ENCODE data around the gene RTKN. TPM values are rescaled to one million over a fixed set of nuclear protein-coding genes. Genes with fewer than 3 reads are reported as not detected.
"Not testable (repeated sequence)": the region's sequence is repeated elsewhere in the genome, so short reads cannot be mapped to it uniquely, and the experiment has no call there.

Gene RTKN
- total and polyA plus RNA-seq, 2 donors = 14.2 to 18.0 TPM

DNA sequence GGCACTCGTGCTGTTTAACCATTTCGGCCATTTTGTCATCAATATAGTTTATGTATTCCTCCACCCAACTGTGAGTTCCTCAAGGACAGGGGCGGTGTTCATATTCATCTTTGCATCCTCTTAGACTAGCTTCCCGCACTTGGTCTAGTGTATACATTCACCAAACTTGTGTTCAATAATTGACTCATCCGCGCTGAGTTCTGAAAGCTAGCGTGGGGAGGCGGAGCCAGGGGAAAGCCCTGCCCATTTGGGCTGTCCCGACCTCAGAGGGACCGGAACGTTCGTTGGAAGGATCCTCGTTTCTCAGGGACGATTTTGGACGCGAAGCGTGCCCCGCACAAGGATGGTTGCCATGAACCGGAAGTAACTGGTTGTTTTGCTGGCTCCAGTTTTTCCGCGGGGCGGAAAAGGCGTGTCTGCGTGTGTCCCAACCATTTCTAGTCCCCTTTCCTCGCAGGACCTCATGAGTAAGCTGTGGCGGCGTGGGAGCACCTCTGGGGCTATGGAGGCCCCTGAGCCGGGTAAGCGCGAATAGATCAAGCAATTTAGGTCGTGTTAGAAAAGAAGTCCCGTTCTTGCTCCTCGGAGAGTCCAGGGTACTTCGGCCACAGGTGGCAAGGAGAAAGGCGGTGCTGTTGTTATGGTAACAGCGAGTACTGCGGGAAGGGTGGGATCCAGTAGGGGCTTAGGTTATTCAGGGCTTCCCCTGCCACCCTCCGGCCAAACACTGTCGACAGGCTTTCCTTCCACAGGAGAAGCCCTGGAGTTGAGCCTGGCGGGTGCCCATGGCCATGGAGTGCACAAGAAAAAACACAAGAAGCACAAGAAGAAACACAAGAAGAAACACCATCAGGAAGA, 13.1 kb upstream of the RTKN start, which contains the start of gene INO80B:
INO80B (plus strand) TSS at position 434 of the 858 bp plus-strand sequence; CDS start at position 464, 30 bp downstream.
- DNase-seq (ENCODE audit: extremely low spot score) = peak; percentile 96
- Histone ChIP-seq H3K4me1 (ENCODE audit: insufficient read depth) (no peaks in the 10 kb centered on the region), H3K4me3 (ENCODE audit: low read depth, low read length) (peak within 1 kb of the TSS; percentile 62), H3K36me3 (ENCODE audit: insufficient read depth) (no peaks in the 10 kb centered on the region), H3K27ac (ENCODE audit: low read depth) (no peak within 1 kb of the TSS)
- 2% methylated on average over 40 of the region's 40 CpGs for WGBS

GRCh38 chr2:74450570-74451190, 8.9 kb upstream of the RTKN start:
- Histone ChIP-seq H3K27ac (ENCODE audit: low read depth) (no peak overlapping the region), H3K36me3 (ENCODE audit: insufficient read depth) (peaks cover 2% of the 10 kb centered on the region), H3K4me1 (ENCODE audit: insufficient read depth) (no peaks in the 10 kb centered on the region), H3K4me3 (ENCODE audit: low read depth, low read length) (no peak overlapping the region)
- no peak for DNase-seq (ENCODE audit: extremely low spot score)
- 73% methylated on average over 3 of the region's 3 CpGs for WGBS

DNA sequence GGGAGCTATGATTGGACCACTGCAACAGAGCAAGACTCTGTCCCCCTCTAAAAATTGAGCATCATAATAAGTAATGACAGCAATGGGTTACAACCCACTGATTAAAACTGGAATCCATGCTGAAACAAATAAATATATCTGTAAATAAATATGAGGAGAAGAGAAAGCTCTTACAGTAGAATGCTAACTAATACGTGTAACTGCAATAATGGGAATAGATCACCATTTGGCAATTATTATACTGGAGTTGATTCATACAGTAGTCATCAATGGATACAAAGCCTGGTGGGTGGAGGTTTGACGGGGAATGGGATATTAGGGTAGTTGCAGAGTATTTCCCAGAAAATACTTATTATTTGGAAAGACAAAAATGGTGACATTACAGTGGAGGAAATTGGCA, 7.0 kb upstream of the RTKN start:
- 72% methylated on average over 2 of the region's 2 CpGs for WGBS
- Histone ChIP-seq H3K4me3 (ENCODE audit: low read depth, low read length) (no peak overlapping the region), H3K27ac (ENCODE audit: low read depth) (no peak overlapping the region), H3K36me3 (ENCODE audit: insufficient read depth) (peaks cover 2% of the 10 kb centered on the region), H3K4me1 (ENCODE audit: insufficient read depth) (no peaks in the 10 kb centered on the region)
- no peak for DNase-seq (ENCODE audit: extremely low spot score)

GRCh38 chr2:74447230-74447999, 5.7 kb upstream of the RTKN start:
- WGBS = 75% methylated on average over 5 of the region's 5 CpGs
- no peak overlapping the region for H3K27ac ChIP-seq (ENCODE audit: low read depth)
- H3K4me1 ChIP-seq (ENCODE audit: insufficient read depth) = no peaks in the 10 kb centered on the region
- no peak for DNase-seq (ENCODE audit: extremely low spot score)
- H3K4me3 ChIP-seq (ENCODE audit: low read depth, low read length) = no peak overlapping the region
- peaks cover 2% of the 10 kb centered on the region for H3K36me3 ChIP-seq (ENCODE audit: insufficient read depth)

DNA sequence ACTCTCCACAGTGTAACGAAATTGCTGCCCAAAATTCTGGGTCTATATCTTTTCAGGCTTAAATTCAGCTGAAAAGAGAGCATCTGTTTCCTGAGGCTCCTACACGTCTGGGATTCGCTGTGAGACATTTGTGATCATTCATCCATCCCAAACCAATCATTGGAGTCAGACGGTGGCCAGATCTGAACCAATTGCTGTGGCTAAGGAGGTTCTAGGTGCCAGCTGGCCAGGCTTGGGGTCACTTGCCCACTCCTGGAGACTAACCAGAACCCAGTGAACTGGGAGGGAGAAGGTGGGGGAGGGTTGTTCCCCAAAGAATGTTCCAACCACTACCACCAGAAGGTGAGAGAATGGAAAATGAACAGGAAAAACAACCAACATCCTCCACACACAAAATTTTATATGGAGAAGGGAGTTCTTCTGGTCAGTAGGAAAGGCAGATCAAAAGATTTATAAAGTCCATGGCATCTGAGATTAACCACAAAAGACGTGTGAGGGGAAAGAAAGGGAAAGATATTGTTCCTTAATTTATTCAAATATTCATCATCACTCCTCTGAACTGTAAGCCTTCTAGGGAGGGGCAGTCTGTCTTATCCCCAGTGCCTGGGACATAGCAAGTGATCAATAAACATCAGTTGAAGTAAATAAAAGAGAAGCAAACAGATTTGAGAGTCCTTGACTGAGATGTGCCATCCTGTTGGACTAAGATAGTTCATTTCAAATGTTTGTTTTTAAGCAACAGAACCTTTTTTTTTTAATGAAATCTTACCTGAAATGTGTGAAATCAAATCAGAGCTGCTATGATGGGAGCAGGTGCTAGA, 3.0 kb upstream of the RTKN start:
- Histone ChIP-seq H3K36me3 (ENCODE audit: insufficient read depth) (peaks cover 2% of the 10 kb centered on the region), H3K27ac (ENCODE audit: low read depth) (no peak overlapping the region), H3K4me3 (ENCODE audit: low read depth, low read length) (no peak overlapping the region), H3K4me1 (ENCODE audit: insufficient read depth) (peaks cover 1% of the 10 kb centered on the region)
- DNase-seq (ENCODE audit: extremely low spot score) = no peak
- WGBS = 27% methylated on average over 5 of the region's 5 CpGs

DNA sequence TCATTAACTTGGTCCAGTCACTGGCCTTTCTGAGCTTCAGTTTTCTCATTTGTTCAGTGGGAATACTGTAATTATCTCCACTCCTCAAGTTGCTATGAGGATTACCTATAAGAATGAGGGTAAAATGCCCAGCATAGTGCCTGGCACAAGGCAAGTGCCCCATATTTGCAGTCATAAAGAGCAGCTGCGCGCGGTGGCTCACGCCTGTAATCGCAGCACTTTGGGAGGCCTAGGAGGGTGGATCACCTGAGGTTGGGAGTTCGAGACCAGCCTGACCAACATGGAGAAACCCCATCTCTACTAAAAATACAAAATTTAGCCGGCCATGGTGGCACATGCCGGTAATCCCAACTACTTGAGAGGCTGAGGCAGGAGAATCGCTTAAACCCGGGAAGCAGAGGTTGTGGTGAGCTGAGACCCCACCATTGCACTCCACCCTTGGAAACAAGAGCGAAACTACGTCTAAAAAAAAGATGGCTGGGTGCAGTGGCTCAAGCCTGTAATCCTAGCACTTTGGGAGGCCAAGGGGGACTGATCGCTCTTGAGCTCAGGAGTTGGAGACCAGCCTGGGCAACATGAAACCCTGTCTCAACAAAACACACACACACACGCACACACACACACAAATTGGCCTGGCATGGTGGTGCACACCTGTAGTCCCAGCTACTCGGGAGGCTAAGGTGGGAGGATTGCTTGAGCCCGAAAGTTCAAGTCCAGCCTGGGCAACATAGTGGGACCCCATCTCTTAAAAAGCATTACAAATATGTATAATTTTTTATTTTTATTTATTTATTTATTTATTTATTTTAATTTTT, 953 bp upstream of the RTKN start:
- H3K4me3 ChIP-seq (ENCODE audit: low read depth, low read length); H3K4me1 ChIP-seq (ENCODE audit: insufficient read depth); DNase-seq (ENCODE audit: extremely low spot score); H3K36me3 ChIP-seq (ENCODE audit: insufficient read depth); H3K27ac ChIP-seq (ENCODE audit: low read depth): not testable (repeated sequence)
- 93% methylated on average over 16 of the region's 16 CpGs for WGBS

- DNase-seq (ENCODE audit: extremely low spot score) = no peak
- 34% methylated on average over 33 of the region's 33 CpGs for WGBS
- no peak overlapping the region for H3K27ac ChIP-seq (ENCODE audit: low read depth)
- H3K36me3 ChIP-seq (ENCODE audit: insufficient read depth) = no peaks in the 10 kb centered on the region
- peaks cover 1% of the 10 kb centered on the region for H3K4me1 ChIP-seq (ENCODE audit: insufficient read depth)
- H3K4me3 ChIP-seq (ENCODE audit: low read depth, low read length) = peak overlapping the region; percentile 42
Measured at GRCh38 chr2:74441170-74441689, 507 bp downstream of the RTKN start.

- Histone ChIP-seq H3K27ac (ENCODE audit: low read depth) (peak overlapping the region; percentile 41), H3K36me3 (ENCODE audit: insufficient read depth) (no peaks in the 10 kb centered on the region), H3K4me1 (ENCODE audit: insufficient read depth) (peaks cover 1% of the 10 kb centered on the region), H3K4me3 (ENCODE audit: low read depth, low read length) (peak overlapping the region; percentile 42)
- WGBS = 14% methylated on average over 45 of the region's 45 CpGs
- DNase-seq (ENCODE audit: extremely low spot score) = peak; percentile 80
Measured at GRCh38 chr2:74440378-74441169, 1.2 kb downstream of the RTKN start.

DNA sequence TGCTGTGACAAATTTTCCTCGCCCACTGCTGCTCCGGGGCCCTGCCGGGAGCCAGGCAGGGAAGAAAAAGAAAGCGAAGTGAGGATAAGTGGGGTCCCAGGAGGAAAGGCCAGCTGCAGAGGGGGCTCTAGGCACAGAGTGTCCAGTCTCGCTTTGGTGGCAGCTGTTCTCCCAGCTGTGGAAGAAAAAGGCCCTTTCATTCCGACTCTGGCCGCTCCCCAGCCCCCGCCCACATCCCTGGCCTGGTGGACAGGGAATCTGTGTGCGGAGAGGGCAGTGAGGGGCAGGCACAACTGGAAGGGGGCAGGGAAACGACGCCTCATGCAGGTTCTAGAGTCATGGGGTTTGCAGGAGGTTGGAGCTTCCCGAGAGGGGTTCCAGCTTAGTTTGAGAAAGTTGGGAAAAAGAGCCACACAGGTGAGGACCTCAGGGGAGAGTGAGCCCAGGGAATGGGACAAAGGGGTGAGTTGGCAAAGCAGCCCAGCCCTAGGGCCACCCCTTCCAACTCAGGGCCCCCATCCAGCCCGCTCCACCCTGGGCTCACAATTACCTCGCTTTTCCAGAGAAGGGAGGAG, 1.8 kb downstream of the RTKN start:
- peaks cover 1% of the 10 kb centered on the region for H3K4me1 ChIP-seq (ENCODE audit: insufficient read depth)
- 12% methylated on average over 14 of the region's 14 CpGs for WGBS

DNA sequence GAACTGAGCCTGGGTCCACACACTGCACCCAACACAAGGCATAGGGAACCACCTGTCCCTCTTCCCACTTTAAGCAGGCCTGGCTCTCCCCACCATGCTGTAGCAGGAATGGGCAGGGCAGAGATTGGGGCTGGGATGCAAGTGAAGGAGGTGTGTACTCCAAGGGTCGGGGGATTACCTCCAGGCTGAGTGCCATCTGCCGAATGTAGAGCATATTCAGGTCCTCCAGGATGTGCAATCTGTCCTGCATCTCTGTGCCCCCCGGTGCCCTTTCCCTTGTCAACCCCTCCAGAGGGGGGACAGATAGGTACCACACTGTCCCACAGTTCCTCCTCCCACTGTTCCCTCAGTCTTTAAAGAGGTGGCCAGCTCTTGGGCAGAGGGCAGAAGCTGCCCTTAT, 2.4 kb downstream of the RTKN start:
- Histone ChIP-seq H3K36me3 (ENCODE audit: insufficient read depth) (no peaks in the 10 kb centered on the region), H3K4me1 (ENCODE audit: insufficient read depth) (peaks cover 1% of the 10 kb centered on the region), H3K4me3 (ENCODE audit: low read depth, low read length) (peak overlapping the region; percentile 42), H3K27ac (ENCODE audit: low read depth) (no peak overlapping the region)
- no peak for DNase-seq (ENCODE audit: extremely low spot score)
- 29% methylated on average over 3 of the region's 3 CpGs for WGBS

More for the DNA sequence above, 1.8 kb downstream of the RTKN start:
- Histone ChIP-seq H3K36me3 (ENCODE audit: insufficient read depth) (no peaks in the 10 kb centered on the region), H3K27ac (ENCODE audit: low read depth) (no peak overlapping the region), H3K4me3 (ENCODE audit: low read depth, low read length) (peak overlapping the region; percentile 42)
- no peak for DNase-seq (ENCODE audit: extremely low spot score)

GRCh38 chr2:74438248-74438647, 3.5 kb downstream of the RTKN start:
- no peak for DNase-seq (ENCODE audit: extremely low spot score)
- Histone ChIP-seq H3K4me1 (ENCODE audit: insufficient read depth) (peaks cover 1% of the 10 kb centered on the region), H3K4me3 (ENCODE audit: low read depth, low read length) (no peak overlapping the region), H3K36me3 (ENCODE audit: insufficient read depth) (no peaks in the 10 kb centered on the region), H3K27ac (ENCODE audit: low read depth) (no peak overlapping the region)
- WGBS = 96% methylated on average over 1 of the region's 1 CpG

All from urinary bladder (tissue), 4 donors.